H9 (cell line): Measurements from ENCODE around the gene IGF1R. TPM values are rescaled to one million over a fixed set of nuclear protein-coding genes. Genes with fewer than 3 reads are reported as not detected.
A peak's percentile ranks its signal among the peaks of the same experiment; 100 is the strongest.

Experiments
- DNase-seq: peaks from one replicate; pipeline ENCODE4 v3.0.0-alpha.2; 2017
- H2AFZ ChIP-seq: one replicate; pipeline ENCODE4 v1.6.1; 2013; ENCODE audit warnings: mild to moderate bottlenecking, low read length, control low read depth, moderate library complexity
- H2AK5ac ChIP-seq: 2 replicates; pipeline ENCODE4 v1.6.1; 2013; ENCODE audit warnings: low read length, control low read depth, mixed read lengths; ENCODE audit not compliant: insufficient read length
- H2BK120ac ChIP-seq: one replicate; pipeline ENCODE4 v1.6.1; 2013; ENCODE audit warnings: low read depth, mild to moderate bottlenecking, low read length, control low read depth, inconsistent platforms; ENCODE audit not compliant: poor library complexity, severe bottlenecking
- H2BK12ac ChIP-seq: 2 replicates; pipeline ENCODE4 v1.6.1; 2013; ENCODE audit warnings: low read length, control low read depth, mixed read lengths, low read depth; ENCODE audit not compliant: insufficient read length
- H2BK15ac ChIP-seq: 2 replicates; pipeline ENCODE4 v1.6.1; 2013; ENCODE audit warnings: low read depth, low read length, control low read depth
- H2BK20ac ChIP-seq: one replicate; pipeline ENCODE4 v1.6.1; 2013; ENCODE audit warnings: low read depth, mild to moderate bottlenecking, low read length, control low read depth, inconsistent platforms; ENCODE audit not compliant: poor library complexity, severe bottlenecking
- H2BK5ac ChIP-seq: 2 replicates; pipeline ENCODE4 v1.6.1; 2013; ENCODE audit warnings: low read length, control low read depth, mixed read lengths; ENCODE audit not compliant: insufficient read length
- H3K14ac ChIP-seq: 2 replicates; pipeline ENCODE4 v1.6.1; 2013; ENCODE audit warnings: low read length, control low read depth; ENCODE audit not compliant: insufficient read depth
- H3K18ac ChIP-seq: 2 replicates; pipeline ENCODE4 v1.6.1; 2013; ENCODE audit warnings: low read depth, mild to moderate bottlenecking, mixed read lengths, low read length, control low read depth; ENCODE audit not compliant: insufficient read length
- H3K23ac ChIP-seq: 2 replicates; pipeline ENCODE4 v1.6.1; 2013; ENCODE audit warnings: low read length, control low read depth, mixed read lengths, low read depth; ENCODE audit not compliant: insufficient read length
- H3K23me2 ChIP-seq: 2 replicates; pipeline ENCODE4 v1.6.1; 2013; ENCODE audit warnings: low read depth, mild to moderate bottlenecking, mixed read lengths, low read length, control low read depth; ENCODE audit not compliant: insufficient read length, poor library complexity, severe bottlenecking
- H3K27ac ChIP-seq: 2 replicates; pipeline ENCODE4 v1.5.1; 2013; ENCODE audit warnings: low read length, control low read depth, mixed read lengths, low read depth; ENCODE audit not compliant: insufficient read length
- H3K27me3 ChIP-seq: 2 replicates; pipeline ENCODE4 v1.6.1; 2013; ENCODE audit warnings: low read length, control low read depth, inconsistent platforms; ENCODE audit not compliant: insufficient read depth
- H3K4ac ChIP-seq: 2 replicates; pipeline ENCODE4 v1.6.1; 2013; ENCODE audit warnings: low read depth, mild to moderate bottlenecking, control low read depth, inconsistent platforms, low read length, moderate library complexity
- H3K4me1 ChIP-seq: 2 replicates; pipeline ENCODE4 v1.6.1; 2013; ENCODE audit warnings: low read length, control low read depth, inconsistent platforms; ENCODE audit not compliant: insufficient read depth
- H3K4me2 ChIP-seq: 2 replicates; pipeline ENCODE4 v1.6.1; 2013; ENCODE audit warnings: low read length, control low read depth, mixed read lengths; ENCODE audit not compliant: insufficient read length, insufficient read depth
- H3K56ac ChIP-seq: 2 replicates; pipeline ENCODE4 v1.6.1; 2013; ENCODE audit warnings: low read depth, mild to moderate bottlenecking, mixed read lengths, low read length, control low read depth; ENCODE audit not compliant: insufficient read length
- H3K79me1 ChIP-seq: 2 replicates; pipeline ENCODE4 v1.6.1; 2013; ENCODE audit warnings: low read depth, mild to moderate bottlenecking, moderate library complexity, low read length, control low read depth, inconsistent platforms; ENCODE audit not compliant: insufficient read depth, poor library complexity, severe bottlenecking
- H3K79me2 ChIP-seq: 2 replicates; pipeline ENCODE4 v1.6.1; 2013; ENCODE audit warnings: low read length, control low read depth, inconsistent platforms; ENCODE audit not compliant: insufficient read depth
- H3K9ac ChIP-seq: 2 replicates; pipeline ENCODE4 v1.6.1; 2013; ENCODE audit warnings: low read length, control low read depth, mixed read lengths; ENCODE audit not compliant: insufficient read length; ENCODE audit errors: extremely low read depth
- H3K9me3 ChIP-seq: one replicate; pipeline ENCODE4 v1.6.1; 2013; ENCODE audit warnings: low read depth, low read length, inconsistent platforms; ENCODE audit not compliant: control insufficient read depth
- H3T11ph ChIP-seq: one replicate; pipeline ENCODE4 v1.6.1; 2013; ENCODE audit warnings: mild to moderate bottlenecking, low read length, control low read depth, inconsistent platforms
- H4K20me1 ChIP-seq: one replicate; pipeline ENCODE4 v1.6.1; 2013; ENCODE audit not compliant: control insufficient read depth, insufficient read length, insufficient read depth
- H4K5ac ChIP-seq: 2 replicates; pipeline ENCODE4 v1.6.1; 2013; ENCODE audit warnings: low read depth, mild to moderate bottlenecking, mixed read lengths, low read length, control low read depth; ENCODE audit not compliant: insufficient read length
- H4K8ac ChIP-seq: replicated peaks from 2 replicates; pipeline ENCODE4 v1.6.1; 2013; ENCODE audit warnings: low read length, control low read depth, mixed read lengths, low read depth; ENCODE audit not compliant: insufficient read length
- H4K91ac ChIP-seq: 2 replicates; pipeline ENCODE4 v1.6.1; 2013; ENCODE audit warnings: low read depth, mild to moderate bottlenecking, moderate library complexity, mixed read lengths, low read length, control low read depth; ENCODE audit not compliant: insufficient read length
- H3K27ac Mint-ChIP-seq, 3 experiments: 2 replicates in 2 of 3; 3 replicates in 1 of 3; pipeline ENCODE4 v1.8.0; 2020 to 2021; ENCODE audit warnings: mixed read lengths in 3 of 3, mild to moderate bottlenecking in 1 of 3, moderate library complexity in 1 of 3
- H3K27me3 Mint-ChIP-seq: 2 replicates; pipeline ENCODE4 v1.8.0; 2021; ENCODE audit warnings: low read depth, mild to moderate bottlenecking, moderate library complexity, mixed read lengths
- H3K36me3 Mint-ChIP-seq, 3 experiments: 2 replicates in 2 of 3; 3 replicates in 1 of 3; pipeline ENCODE4 v1.8.0; 2020 to 2021; ENCODE audit warnings: low read depth in 3 of 3, mixed read lengths in 3 of 3; ENCODE audit not compliant: insufficient read depth in 1 of 3
- H3K4me1 Mint-ChIP-seq, 2 experiments: 2 replicates each; pipeline ENCODE4 v1.8.0; 2020; ENCODE audit warnings: mixed read lengths in 2 of 2
- H3K4me3 Mint-ChIP-seq, 2 experiments: 2 replicates in 1 of 2; 3 replicates in 1 of 2; pipeline ENCODE4 v1.8.0; 2020 to 2021; ENCODE audit warnings: mild to moderate bottlenecking in 2 of 2, mixed read lengths in 2 of 2, moderate library complexity in 1 of 2
- H3K9me3 Mint-ChIP-seq, 2 experiments: 2 replicates in 1 of 2; 3 replicates in 1 of 2; pipeline ENCODE4 v1.8.0; 2020; ENCODE audit warnings: mild to moderate bottlenecking in 2 of 2, mixed read lengths in 2 of 2, moderate library complexity in 1 of 2
- WGBS: extraction: QIAGEN DNeasy Blood & Tissue Kit; methylation state at CpG from one replicate; pipeline ENCODE4 v1.1.7; 2013; ENCODE audit warnings: missing lambda C conversion rate, low lambda C conversion rate, mixed read lengths; ENCODE audit not compliant: insufficient read length; ENCODE audit errors: extremely low coverage; 5-methylcytosine and 5-hydroxymethylcytosine counted together
- total RNA-seq: library from RNA; stranded (reverse); gene quantifications from 2 replicates; pipeline ENCODE4 v1.2.1, GENCODE V29; 2021
- TF ChIP-seq, protein P1 (sequence below): fragments of 200-600 bp; sonication (generic); conservative IDR thresholded peaks from 3 replicates; pipeline ENCODE4 v1.8.0; 2021; ENCODE audit warnings: antibody characterized with exemption, mild to moderate bottlenecking

Gene IGF1R
- total RNA-seq, 1 experiment from 2014 or later, result 70.0 TPM

DNA sequence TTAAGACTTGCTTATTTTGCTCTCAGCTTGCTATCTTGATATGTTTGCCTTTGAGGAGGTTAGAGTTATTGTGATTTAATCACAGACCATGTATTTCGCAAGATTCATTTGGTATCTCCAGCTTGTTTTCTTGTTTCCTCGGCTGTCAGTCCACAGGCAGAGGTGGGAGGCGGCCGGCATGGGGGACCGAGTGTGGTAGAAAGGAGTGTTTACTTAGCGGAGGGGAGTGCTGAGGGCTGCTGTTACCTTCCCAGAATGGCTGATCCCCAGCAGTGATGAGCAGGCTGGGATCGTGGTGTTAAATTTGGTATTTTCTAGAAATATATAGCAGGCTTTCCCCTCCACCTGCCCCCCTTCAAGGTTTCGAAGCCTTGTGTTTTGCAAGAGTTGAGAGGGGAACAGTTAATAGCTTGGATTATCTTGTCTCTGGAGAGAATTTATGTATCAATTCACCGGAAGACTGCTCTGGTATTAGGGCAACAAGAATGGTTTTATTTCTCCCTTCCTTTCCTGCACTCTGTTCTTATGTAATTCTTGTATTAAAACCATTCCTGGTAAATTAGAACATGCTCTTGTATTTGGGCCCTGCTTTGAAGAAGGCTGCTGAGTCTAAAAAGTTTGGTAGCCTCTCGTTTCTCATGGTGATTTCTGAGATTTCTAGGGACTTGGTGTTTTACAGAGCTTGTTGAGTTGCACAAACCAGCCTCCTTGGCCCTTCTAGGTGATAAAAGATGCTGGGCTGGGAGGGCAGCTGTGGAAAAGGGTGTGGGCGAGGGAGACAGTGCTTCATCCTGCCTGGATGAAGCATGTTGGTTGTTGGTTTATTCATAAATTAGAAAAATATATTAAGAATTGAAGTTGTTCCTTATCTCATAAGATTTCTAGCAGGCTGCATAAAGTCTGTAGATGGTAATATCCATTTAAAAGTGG lies 151.4 kb downstream of the IGF1R start:
- H3K79me2 ChIP-seq, result peaks cover 49% of the 10 kb centered on the region; the same call in 1 of the 2 replicates
- H4K8ac ChIP-seq, result no peak overlapping the region
- no peak overlapping the region for H4K5ac ChIP-seq
- TF ChIP-seq, protein P1, sequence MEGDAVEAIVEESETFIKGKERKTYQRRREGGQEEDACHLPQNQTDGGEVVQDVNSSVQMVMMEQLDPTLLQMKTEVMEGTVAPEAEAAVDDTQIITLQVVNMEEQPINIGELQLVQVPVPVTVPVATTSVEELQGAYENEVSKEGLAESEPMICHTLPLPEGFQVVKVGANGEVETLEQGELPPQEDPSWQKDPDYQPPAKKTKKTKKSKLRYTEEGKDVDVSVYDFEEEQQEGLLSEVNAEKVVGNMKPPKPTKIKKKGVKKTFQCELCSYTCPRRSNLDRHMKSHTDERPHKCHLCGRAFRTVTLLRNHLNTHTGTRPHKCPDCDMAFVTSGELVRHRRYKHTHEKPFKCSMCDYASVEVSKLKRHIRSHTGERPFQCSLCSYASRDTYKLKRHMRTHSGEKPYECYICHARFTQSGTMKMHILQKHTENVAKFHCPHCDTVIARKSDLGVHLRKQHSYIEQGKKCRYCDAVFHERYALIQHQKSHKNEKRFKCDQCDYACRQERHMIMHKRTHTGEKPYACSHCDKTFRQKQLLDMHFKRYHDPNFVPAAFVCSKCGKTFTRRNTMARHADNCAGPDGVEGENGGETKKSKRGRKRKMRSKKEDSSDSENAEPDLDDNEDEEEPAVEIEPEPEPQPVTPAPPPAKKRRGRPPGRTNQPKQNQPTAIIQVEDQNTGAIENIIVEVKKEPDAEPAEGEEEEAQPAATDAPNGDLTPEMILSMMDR, result no peak
- H2BK120ac ChIP-seq, result no peak overlapping the region
- no peak overlapping the region for H4K91ac ChIP-seq
- no peak overlapping the region for H3T11ph ChIP-seq
- no peak overlapping the region for H2BK15ac ChIP-seq
- H2AFZ ChIP-seq, result no peak overlapping the region
- peak overlapping the region; percentile 55 to 77 for H3K4me3 Mint-ChIP-seq
- H3K9me3 ChIP-seq, result no peaks in the 10 kb centered on the region
- no CpG with 5 or more reads among the region's 11 CpGs for WGBS
- H3K27ac Mint-ChIP-seq, result peak overlapping the region; percentile 30 to 97 (median 93); a peak in 6 of 7 replicates
- no peak overlapping the region for H3K4ac ChIP-seq
- no peaks in the 10 kb centered on the region; a peak in 1 of 5 replicates for H3K9me3 Mint-ChIP-seq
- H3K23me2 ChIP-seq, result peaks cover 8% of the 10 kb centered on the region
- no peaks in the 10 kb centered on the region for H3K79me1 ChIP-seq
- peaks cover 77 to 82% of the 10 kb centered on the region in 2 experiments for H3K4me1 Mint-ChIP-seq
- no peak overlapping the region for H3K9ac ChIP-seq
- H3K23ac ChIP-seq, result no peak overlapping the region
- peaks cover 1% of the 10 kb centered on the region; the same call in 1 of the 2 replicates for H3K27me3 Mint-ChIP-seq
- H3K4me1 ChIP-seq, result peaks cover 28% of the 10 kb centered on the region
- H3K18ac ChIP-seq, result no peak overlapping the region
- peaks cover 0 to 4% (median 0%) of the 10 kb centered on the region in 3 experiments; a peak in 2 of 7 replicates for H3K36me3 Mint-ChIP-seq
- no peak overlapping the region for H3K27ac ChIP-seq
- no peak overlapping the region for H3K14ac ChIP-seq
- H3K27me3 ChIP-seq, result no peaks in the 10 kb centered on the region
- H3K4me2 ChIP-seq, result peak overlapping the region; percentile 60
- no peaks in the 10 kb centered on the region for H4K20me1 ChIP-seq
- H2AK5ac ChIP-seq, result no peak overlapping the region
- no peak overlapping the region for H2BK5ac ChIP-seq
- DNase-seq, result no peak
- no peak overlapping the region for H3K56ac ChIP-seq
- H2BK20ac ChIP-seq, result no peak overlapping the region
- no peak overlapping the region for H2BK12ac ChIP-seq
